Measurements from ENCODE around the gene TXNRD2.

The TXNRD2 gene

GRCh38 chr22:19984851-19985811, 43.5 kb upstream of the TXNRD2 start:
- H3K4me2 ChIP-seq (ENCODE audit: insufficient read depth, low read length) = no peak overlapping the region
- H3K79me2 ChIP-seq (ENCODE audit: insufficient read depth, low read length) = no peaks in the 10 kb centered on the region
- H3K27ac ChIP-seq (ENCODE audit: low read length) = no peak overlapping the region
- H3K9me3 ChIP-seq (ENCODE audit: insufficient read depth, low read length, severe bottlenecking) = no peaks in the 10 kb centered on the region
- TF ChIP-seq EZH2 (IDR thresholded peaks at IDR 0.05; ENCODE audit: borderline replicate concordance, low read depth, low read length, severe bottlenecking) = no peak
- TF ChIP-seq, protein P1, sequence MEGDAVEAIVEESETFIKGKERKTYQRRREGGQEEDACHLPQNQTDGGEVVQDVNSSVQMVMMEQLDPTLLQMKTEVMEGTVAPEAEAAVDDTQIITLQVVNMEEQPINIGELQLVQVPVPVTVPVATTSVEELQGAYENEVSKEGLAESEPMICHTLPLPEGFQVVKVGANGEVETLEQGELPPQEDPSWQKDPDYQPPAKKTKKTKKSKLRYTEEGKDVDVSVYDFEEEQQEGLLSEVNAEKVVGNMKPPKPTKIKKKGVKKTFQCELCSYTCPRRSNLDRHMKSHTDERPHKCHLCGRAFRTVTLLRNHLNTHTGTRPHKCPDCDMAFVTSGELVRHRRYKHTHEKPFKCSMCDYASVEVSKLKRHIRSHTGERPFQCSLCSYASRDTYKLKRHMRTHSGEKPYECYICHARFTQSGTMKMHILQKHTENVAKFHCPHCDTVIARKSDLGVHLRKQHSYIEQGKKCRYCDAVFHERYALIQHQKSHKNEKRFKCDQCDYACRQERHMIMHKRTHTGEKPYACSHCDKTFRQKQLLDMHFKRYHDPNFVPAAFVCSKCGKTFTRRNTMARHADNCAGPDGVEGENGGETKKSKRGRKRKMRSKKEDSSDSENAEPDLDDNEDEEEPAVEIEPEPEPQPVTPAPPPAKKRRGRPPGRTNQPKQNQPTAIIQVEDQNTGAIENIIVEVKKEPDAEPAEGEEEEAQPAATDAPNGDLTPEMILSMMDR (IDR thresholded peaks at IDR 0.05; ENCODE audit: borderline replicate concordance, extremely low read depth, low read length, poor library complexity, severe bottlenecking) = no peak
- H3K36me3 ChIP-seq (ENCODE audit: insufficient read depth, low read length) = no peaks in the 10 kb centered on the region
- H4K20me1 ChIP-seq (ENCODE audit: insufficient read depth, low read length) = peaks cover 12% of the 10 kb centered on the region; the same call in 1 of the 2 replicates
- H3K4me3 ChIP-seq (ENCODE audit: low read depth in 1 of 2, low read length in 2 of 2) = no peak overlapping the region
- no peak overlapping the region for H2AFZ ChIP-seq (ENCODE audit: low read depth, low read length)
- ATAC-seq (ENCODE audit: insufficient read depth, low read depth) = no peak
- H3K9ac ChIP-seq (ENCODE audit: low read depth, low read length) = no peak overlapping the region
- no peaks in the 10 kb centered on the region for H3K4me1 ChIP-seq (ENCODE audit: insufficient read depth, low read length)
- DNase-seq = no peak
- H3K27me3 ChIP-seq (ENCODE audit: insufficient read depth, low read length, poor library complexity) = no peaks in the 10 kb centered on the region

DNA sequence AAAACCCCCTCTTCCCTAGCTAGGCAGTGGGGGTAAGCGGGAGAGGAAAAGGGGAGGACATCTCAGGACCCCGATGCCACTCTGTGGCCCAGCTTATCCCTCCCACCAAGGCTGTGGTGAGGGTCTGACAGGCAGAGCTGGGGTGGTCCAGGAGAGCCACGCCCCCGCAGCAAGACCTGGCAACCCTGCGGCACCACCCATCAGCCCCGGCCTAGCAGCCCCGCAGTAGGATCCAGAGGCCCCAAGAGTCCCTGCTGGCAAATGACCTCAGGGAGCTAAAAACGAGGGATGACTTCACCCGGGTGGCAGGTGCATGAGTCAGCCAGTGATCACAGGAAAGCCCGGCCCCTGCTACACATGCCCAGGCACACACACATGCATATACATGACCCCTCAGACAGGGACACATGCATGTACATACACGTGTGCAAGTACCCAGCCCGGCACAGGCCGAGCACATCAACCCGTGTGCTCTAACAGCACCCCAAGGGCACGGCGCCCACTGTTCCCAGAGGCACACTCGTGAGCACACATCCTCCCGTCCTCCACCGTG, 42.7 kb upstream of the TXNRD2 start:
- Histone ChIP-seq H3K9ac (ENCODE audit: low read depth, low read length) (no peak overlapping the region), H3K4me1 (ENCODE audit: insufficient read depth, low read length) (no peaks in the 10 kb centered on the region), H3K79me2 (ENCODE audit: insufficient read depth, low read length) (no peaks in the 10 kb centered on the region), H3K36me3 (ENCODE audit: insufficient read depth, low read length) (no peaks in the 10 kb centered on the region), H4K20me1 (ENCODE audit: insufficient read depth, low read length) (peaks cover 12% of the 10 kb centered on the region; the same call in 1 of the 2 replicates), H3K27me3 (ENCODE audit: insufficient read depth, low read length, poor library complexity) (no peaks in the 10 kb centered on the region), H2AFZ (ENCODE audit: low read depth, low read length) (no peak overlapping the region), H3K9me3 (ENCODE audit: insufficient read depth, low read length, severe bottlenecking) (no peaks in the 10 kb centered on the region), H3K4me2 (ENCODE audit: insufficient read depth, low read length) (no peak overlapping the region), H3K27ac (ENCODE audit: low read length) (no peak overlapping the region), H3K4me3 (ENCODE audit: low read depth in 1 of 2, low read length in 2 of 2) (no peak overlapping the region)
- no peak for TF ChIP-seq EZH2 (IDR thresholded peaks at IDR 0.05; ENCODE audit: borderline replicate concordance, low read depth, low read length, severe bottlenecking)
- TF ChIP-seq, protein P1 (IDR thresholded peaks at IDR 0.05; ENCODE audit: borderline replicate concordance, extremely low read depth, low read length, poor library complexity, severe bottlenecking) = no peak
- ATAC-seq (ENCODE audit: insufficient read depth, low read depth) = no peak
- DNase-seq = no peak

- Histone ChIP-seq H3K36me3 (ENCODE audit: insufficient read depth, low read length) (no peaks in the 10 kb centered on the region), H3K9me3 (ENCODE audit: insufficient read depth, low read length, severe bottlenecking) (no peaks in the 10 kb centered on the region), H3K4me1 (ENCODE audit: insufficient read depth, low read length) (no peaks in the 10 kb centered on the region), H3K9ac (ENCODE audit: low read depth, low read length) (no peak overlapping the region), H4K20me1 (ENCODE audit: insufficient read depth, low read length) (peaks cover 12% of the 10 kb centered on the region; the same call in 1 of the 2 replicates), H3K27ac (ENCODE audit: low read length) (no peak overlapping the region), H3K4me3 (ENCODE audit: low read depth in 1 of 2, low read length in 2 of 2) (no peak overlapping the region), H3K27me3 (ENCODE audit: insufficient read depth, low read length, poor library complexity) (no peaks in the 10 kb centered on the region), H2AFZ (ENCODE audit: low read depth, low read length) (no peak overlapping the region), H3K79me2 (ENCODE audit: insufficient read depth, low read length) (no peaks in the 10 kb centered on the region), H3K4me2 (ENCODE audit: insufficient read depth, low read length) (no peak overlapping the region)
- DNase-seq (no peak), ATAC-seq (ENCODE audit: insufficient read depth, low read depth) (no peak)
- TF ChIP-seq, protein P1 (IDR thresholded peaks at IDR 0.05; ENCODE audit: borderline replicate concordance, extremely low read depth, low read length, poor library complexity, severe bottlenecking) = no peak
- no peak for TF ChIP-seq EZH2 (IDR thresholded peaks at IDR 0.05; ENCODE audit: borderline replicate concordance, low read depth, low read length, severe bottlenecking)
Observed at GRCh38 chr22:19983741-19984140, 42.1 kb upstream of the TXNRD2 start.
